ENCODE results near the gene AEBP2. TPM values are rescaled to one million over a fixed set of nuclear protein-coding genes. Genes with fewer than 3 reads are reported as not detected.
"Not testable (repeated sequence)": the region's sequence is repeated elsewhere in the genome, so short reads cannot be mapped to it uniquely, and the experiment has no call there.

Gene AEBP2
- 41.0 and 49.2 TPM in 2 replicates for total RNA-seq (2022)
- percentile 77 among the genes with signal in this experiment for Bru-seq, nascent RNA
- BruChase-seq, experiment 1, labeled RNA remaining after a 6-hour chase = percentile 74 among the genes with signal in this experiment
- percentile 72 among the genes with signal in this experiment for BruChase-seq, experiment 2, labeled RNA remaining after a 2-hour chase
- long read RNA-seq, full-length matches to known transcripts = 26 of 37 reads
- long read RNA-seq, partial matches to known transcripts = 1 of 37 reads
- long read RNA-seq, other reads (novel, unspliced or antisense) = 10 of 37 reads

DNA sequence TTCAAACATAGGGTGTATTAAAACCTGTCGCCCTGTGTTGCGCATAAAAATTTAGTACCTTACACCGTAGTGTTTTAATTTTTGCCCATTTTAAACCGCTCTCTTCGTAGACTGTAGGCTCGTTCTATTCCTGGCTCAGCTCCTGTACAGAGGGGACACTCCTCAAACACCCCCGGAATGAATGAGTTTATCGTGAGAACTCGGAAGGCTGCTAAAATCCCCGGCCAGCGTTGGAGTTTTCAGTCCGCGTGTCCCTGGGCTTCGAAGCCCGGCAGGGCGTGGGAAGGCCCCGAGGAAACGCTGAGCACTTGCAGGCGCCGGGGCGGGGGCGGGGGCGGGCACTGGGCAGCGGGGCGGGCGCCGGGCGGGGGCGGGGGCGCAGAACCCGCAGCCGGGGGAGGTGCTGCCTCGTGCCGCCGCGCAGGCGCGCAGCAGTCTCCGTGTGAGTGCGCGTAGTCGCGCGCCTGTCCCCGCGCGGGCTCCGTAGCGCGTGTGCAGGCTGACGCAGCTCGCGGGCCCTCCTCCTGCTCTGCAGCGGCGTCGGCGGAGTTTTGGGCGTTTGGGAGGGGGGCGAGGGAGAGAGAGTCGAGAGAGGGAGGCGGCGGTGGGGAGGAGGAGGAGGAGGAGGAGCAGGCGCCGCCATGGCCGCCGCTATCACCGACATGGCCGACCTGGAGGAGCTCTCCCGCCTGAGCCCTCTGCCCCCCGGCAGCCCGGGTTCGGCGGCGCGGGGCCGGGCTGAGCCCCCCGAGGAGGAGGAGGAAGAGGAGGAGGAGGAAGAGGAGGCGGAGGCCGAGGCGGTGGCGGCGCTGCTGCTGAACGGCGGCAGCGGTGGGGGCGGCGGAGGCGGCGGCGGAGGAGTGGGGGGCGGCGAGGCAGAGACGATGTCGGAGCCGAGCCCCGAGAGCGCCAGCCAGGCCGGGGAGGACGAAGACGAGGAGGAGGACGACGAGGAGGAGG is at the start of gene AEBP2:
Gene AEBP2, plus strand, starts transcription at position 434 of the 960 bp plus-strand sequence. Its CDS starts 208 bp downstream, at position 642.
- peak; percentile 91 for DNase-seq (ENCODE audit: unreplicated experiment)
- H3K36me3 Mint-ChIP-seq (ENCODE audit: insufficient read depth, unreplicated experiment) = peaks cover 20% of the 10 kb centered on the region
- H3K9me3 Mint-ChIP-seq (ENCODE audit: unreplicated experiment) = no peaks in the 10 kb centered on the region
- H3K27me3 Mint-ChIP-seq (ENCODE audit: insufficient read depth, unreplicated experiment) = no peaks in the 10 kb centered on the region
- H3K27ac Mint-ChIP-seq (ENCODE audit: low read depth, unreplicated experiment) = peak within 1 kb of the TSS; percentile 90
- peaks cover 1% of the 10 kb centered on the region for H3K4me1 Mint-ChIP-seq (ENCODE audit: insufficient read depth, unreplicated experiment)
- TF ChIP-seq, protein P1, sequence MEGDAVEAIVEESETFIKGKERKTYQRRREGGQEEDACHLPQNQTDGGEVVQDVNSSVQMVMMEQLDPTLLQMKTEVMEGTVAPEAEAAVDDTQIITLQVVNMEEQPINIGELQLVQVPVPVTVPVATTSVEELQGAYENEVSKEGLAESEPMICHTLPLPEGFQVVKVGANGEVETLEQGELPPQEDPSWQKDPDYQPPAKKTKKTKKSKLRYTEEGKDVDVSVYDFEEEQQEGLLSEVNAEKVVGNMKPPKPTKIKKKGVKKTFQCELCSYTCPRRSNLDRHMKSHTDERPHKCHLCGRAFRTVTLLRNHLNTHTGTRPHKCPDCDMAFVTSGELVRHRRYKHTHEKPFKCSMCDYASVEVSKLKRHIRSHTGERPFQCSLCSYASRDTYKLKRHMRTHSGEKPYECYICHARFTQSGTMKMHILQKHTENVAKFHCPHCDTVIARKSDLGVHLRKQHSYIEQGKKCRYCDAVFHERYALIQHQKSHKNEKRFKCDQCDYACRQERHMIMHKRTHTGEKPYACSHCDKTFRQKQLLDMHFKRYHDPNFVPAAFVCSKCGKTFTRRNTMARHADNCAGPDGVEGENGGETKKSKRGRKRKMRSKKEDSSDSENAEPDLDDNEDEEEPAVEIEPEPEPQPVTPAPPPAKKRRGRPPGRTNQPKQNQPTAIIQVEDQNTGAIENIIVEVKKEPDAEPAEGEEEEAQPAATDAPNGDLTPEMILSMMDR (IDR thresholded peaks at IDR 0.05; ENCODE audit: unreplicated experiment) = no peak
- H3K4me3 Mint-ChIP-seq (ENCODE audit: unreplicated experiment) = peak within 1 kb of the TSS; percentile 96
- BruUV-seq (replicated peaks) = no TSS peak
- intact Hi-C loops (cut with micrococcal nuclease) = loop anchor here (5.0 kb wide), 1 partner anchor 152 kb away; no protein-coding TSS in a partner anchor
- ChIA-PET CTCF (interaction anchor here (0.6 kb wide), 1 partner anchor 120 kb away, joined by 3 read pairs; no protein-coding TSS in a partner anchor), POLR2A (interaction anchor here (0.6 to 2.2 kb wide), 14 partner anchors 8 to 682 kb away, joined by 3 to 18 read pairs (median 4); no protein-coding TSS in a partner anchor)

- no peak for DNase-seq (ENCODE audit: unreplicated experiment)
- ChIA-PET POLR2A (no interaction called here), CTCF (no interaction called here)
- H3K27me3 Mint-ChIP-seq (ENCODE audit: insufficient read depth, unreplicated experiment) = no peaks in the 10 kb centered on the region
- no peaks in the 10 kb centered on the region for H3K4me1 Mint-ChIP-seq (ENCODE audit: insufficient read depth, unreplicated experiment)
- TF ChIP-seq, protein P1 (IDR thresholded peaks at IDR 0.05; ENCODE audit: unreplicated experiment) = no peak
- no peak overlapping the region for H3K4me3 Mint-ChIP-seq (ENCODE audit: unreplicated experiment)
- H3K9me3 Mint-ChIP-seq (ENCODE audit: unreplicated experiment) = peaks cover 7% of the 10 kb centered on the region
- no TSS peak for BruUV-seq (replicated peaks)
- intact Hi-C loops (cut with micrococcal nuclease) = no loop called here
- no peaks in the 10 kb centered on the region for H3K36me3 Mint-ChIP-seq (ENCODE audit: insufficient read depth, unreplicated experiment)
- H3K27ac Mint-ChIP-seq (ENCODE audit: low read depth, unreplicated experiment) = no peak overlapping the region
These were observed 49.2 kb upstream of the AEBP2 start for GRCh38 chr12:19390051-19390598.

DNA sequence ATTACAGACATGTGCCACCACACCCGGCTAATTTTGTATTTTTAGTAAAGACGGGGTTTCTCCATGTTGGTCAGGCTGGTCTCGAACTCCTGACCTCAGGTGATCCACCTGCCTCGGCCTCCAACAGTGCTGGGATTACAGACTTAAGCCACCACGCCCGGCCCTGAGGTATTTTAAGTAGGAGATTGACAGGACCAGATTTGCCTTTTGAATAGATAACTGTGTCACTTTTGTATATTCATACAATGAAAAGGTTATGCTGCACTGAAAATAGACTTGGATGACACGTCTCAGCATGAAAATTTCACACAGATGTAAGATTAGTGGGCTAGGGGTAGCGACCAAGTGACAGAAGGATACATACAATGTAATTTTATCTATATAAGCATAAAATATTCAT is 46.6 kb upstream of the AEBP2 start:
- H3K27me3 Mint-ChIP-seq (ENCODE audit: insufficient read depth, unreplicated experiment); DNase-seq (ENCODE audit: unreplicated experiment); H3K4me3 Mint-ChIP-seq (ENCODE audit: unreplicated experiment); intact Hi-C loops (cut with micrococcal nuclease); POLR2A ChIA-PET; H3K36me3 Mint-ChIP-seq (ENCODE audit: insufficient read depth, unreplicated experiment); BruUV-seq (replicated peaks); H3K9me3 Mint-ChIP-seq (ENCODE audit: unreplicated experiment); H3K27ac Mint-ChIP-seq (ENCODE audit: low read depth, unreplicated experiment); H3K4me1 Mint-ChIP-seq (ENCODE audit: insufficient read depth, unreplicated experiment): not testable (repeated sequence)
- CTCF ChIA-PET = interaction anchor here (0.6 kb wide), 1 partner anchor 30 kb away, joined by 3 read pairs; no protein-coding TSS in a partner anchor

GRCh38 chr12:19394385-19394784 is 44.9 kb upstream of the AEBP2 start:
- H3K9me3 Mint-ChIP-seq (ENCODE audit: unreplicated experiment) = no peaks in the 10 kb centered on the region
- peaks cover 5% of the 10 kb centered on the region for H3K4me1 Mint-ChIP-seq (ENCODE audit: insufficient read depth, unreplicated experiment)
- H3K36me3 Mint-ChIP-seq (ENCODE audit: insufficient read depth, unreplicated experiment) = peaks cover 5% of the 10 kb centered on the region
- ChIA-PET POLR2A (interaction anchor here (0.8 to 1.1 kb wide), 2 partner anchors 11 to 46 kb away, joined by 3 read pairs; no protein-coding TSS in a partner anchor), CTCF (no interaction called here)
- no TSS peak for BruUV-seq (replicated peaks)
- no peak overlapping the region for H3K27ac Mint-ChIP-seq (ENCODE audit: low read depth, unreplicated experiment)
- H3K27me3 Mint-ChIP-seq (ENCODE audit: insufficient read depth, unreplicated experiment) = no peaks in the 10 kb centered on the region
- TF ChIP-seq, protein P1 (IDR thresholded peaks at IDR 0.05; ENCODE audit: unreplicated experiment) = no peak
- no peak overlapping the region for H3K4me3 Mint-ChIP-seq (ENCODE audit: unreplicated experiment)
- DNase-seq (ENCODE audit: unreplicated experiment) = no peak
- intact Hi-C loops (cut with micrococcal nuclease) = no loop called here

Data from MCF 10A (cell line).